HG03439 (cell line): Measurements from ENCODE around the gene GOLGA6L10.
"Not testable (repeated sequence)": the region's sequence is repeated elsewhere in the genome, so short reads cannot be mapped to it uniquely, and the experiment has no call there.

Source experiments
- ATAC-seq: cut with Tn5 transposase; IDR thresholded peaks from one replicate; pipeline ENCODE4 v1.9.1; 2021; ENCODE audit warnings: mild to moderate bottlenecking, moderate library complexity; ENCODE audit not compliant: unreplicated experiment

Gene GOLGA6L10

DNA sequence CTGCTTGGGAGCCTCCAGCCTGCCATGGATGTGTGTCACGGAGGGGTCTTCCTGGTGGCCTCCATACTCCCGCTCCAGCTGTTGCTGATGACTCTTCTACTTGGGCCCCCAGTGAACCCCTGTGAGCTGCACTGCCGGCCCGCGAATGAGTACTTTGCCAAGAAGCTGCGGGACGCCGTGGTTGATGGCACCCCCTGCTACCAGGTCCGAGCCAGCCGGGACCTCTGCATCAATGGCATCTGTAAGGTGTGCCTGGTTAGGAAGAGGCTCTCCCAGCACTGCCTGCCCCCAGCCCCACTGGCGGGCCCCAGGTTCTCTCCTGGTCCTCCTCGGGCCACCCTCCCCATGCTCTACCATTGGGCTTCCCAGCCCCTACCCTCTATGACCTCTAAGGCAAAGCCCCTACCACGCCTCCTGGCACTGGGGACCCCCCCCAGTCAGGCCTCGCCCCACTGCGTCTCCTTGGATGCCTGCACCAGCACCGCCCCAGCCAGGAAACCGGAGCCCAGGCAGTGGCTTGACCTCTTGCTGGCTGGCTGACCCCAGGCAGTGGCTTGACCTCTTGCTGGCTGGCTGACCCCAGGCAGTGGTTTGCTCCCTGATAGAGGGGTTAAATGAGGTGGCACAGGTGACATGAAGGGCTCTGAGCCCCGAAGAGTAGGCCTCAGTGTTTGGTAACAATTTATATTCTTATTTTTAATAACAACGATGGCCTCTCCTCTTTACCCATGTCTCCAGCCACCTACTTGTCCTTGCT lies 29.6 kb downstream of the GOLGA6L10 start:
- not testable (repeated sequence) for ATAC-seq

GRCh38 chr15:82318281-82318680 lies 31.0 kb downstream of the GOLGA6L10 start:
- ATAC-seq: not testable (repeated sequence)

DNA sequence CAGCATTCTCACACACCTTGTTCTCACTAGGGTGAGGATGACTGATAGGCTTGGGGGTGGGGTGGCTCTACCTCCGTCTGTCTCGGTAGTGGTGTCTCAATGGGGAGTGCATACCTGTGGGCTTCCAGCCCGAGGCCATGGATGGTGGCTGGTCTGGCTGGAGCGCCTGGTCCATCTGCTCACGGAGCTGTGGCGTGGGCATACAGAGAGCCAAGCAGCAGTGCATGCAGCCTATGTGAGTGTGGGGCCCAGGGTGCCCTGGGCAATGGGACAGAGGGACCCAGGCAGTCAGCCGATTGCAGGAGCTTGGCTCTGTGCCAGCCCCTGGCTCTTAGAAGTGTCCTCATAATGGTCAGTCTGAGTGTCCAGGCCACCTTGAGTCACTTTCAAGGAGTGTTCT lies 31.8 kb downstream of the GOLGA6L10 start:
- not testable (repeated sequence) for ATAC-seq

DNA sequence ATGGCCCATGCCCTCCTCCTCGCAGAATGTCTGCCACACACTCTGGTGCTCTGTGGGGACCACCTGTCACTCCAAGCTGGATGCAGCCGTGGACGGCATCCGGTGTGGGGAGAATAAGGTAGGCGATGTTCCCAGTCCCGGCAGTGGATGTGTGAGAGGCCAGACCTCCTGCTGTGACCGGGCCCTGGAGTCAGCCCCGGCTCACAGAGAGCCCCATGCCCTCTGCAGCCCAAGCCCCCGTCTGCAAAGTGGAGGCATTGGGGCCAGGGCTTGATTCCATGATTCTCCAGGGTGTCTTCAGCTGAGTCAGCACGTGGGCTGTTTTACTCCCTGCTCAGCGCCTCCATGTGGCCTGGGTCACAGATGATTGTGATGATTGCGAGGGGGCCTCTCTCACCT lies 32.2 kb downstream of the GOLGA6L10 start:
- no peak for ATAC-seq

DNA sequence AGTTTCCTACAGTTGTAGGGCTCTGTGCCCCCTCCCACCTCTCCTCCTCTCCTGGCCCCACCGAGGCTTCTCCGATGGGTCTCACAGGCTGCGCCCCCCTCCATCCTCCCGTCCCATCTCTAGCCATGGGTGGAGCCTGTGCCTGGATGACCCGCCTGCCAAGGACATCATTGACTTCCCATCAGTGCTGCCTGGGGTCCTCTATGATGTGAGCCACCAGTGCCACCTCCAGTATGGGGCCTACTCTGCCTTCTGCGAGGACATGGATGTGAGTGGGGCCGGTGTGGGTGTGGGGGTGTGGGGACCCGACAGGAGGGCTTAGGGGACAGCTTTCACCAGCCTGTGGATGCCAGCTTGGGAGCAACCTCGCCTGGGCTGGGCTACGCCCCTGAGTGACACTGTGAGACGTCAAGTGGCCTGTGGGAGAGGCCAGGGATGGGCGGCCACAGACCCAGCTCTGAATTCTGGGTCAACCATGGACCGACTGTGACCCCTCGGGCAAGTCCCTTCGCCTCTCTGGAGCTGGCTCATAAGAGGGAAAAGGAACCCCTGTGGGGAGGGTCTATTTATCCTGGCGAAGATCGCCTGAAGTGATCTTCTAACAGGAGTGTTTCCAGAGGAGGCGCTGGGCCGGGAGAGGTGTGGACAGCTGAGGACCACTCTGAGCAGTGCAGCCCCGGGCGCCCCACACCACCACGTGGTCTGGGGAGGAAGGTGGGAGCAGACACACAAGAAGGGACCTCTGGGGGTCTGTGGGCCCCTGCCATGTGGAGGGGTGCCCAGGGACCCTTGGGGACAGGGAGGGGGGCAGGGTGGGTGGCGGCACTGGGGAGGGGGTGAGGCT lies 32.8 kb downstream of the GOLGA6L10 start:
- ATAC-seq: not testable (repeated sequence)

GRCh38 chr15:82315519-82316246 lies 33.6 kb downstream of the GOLGA6L10 start:
- ATAC-seq: no peak

DNA sequence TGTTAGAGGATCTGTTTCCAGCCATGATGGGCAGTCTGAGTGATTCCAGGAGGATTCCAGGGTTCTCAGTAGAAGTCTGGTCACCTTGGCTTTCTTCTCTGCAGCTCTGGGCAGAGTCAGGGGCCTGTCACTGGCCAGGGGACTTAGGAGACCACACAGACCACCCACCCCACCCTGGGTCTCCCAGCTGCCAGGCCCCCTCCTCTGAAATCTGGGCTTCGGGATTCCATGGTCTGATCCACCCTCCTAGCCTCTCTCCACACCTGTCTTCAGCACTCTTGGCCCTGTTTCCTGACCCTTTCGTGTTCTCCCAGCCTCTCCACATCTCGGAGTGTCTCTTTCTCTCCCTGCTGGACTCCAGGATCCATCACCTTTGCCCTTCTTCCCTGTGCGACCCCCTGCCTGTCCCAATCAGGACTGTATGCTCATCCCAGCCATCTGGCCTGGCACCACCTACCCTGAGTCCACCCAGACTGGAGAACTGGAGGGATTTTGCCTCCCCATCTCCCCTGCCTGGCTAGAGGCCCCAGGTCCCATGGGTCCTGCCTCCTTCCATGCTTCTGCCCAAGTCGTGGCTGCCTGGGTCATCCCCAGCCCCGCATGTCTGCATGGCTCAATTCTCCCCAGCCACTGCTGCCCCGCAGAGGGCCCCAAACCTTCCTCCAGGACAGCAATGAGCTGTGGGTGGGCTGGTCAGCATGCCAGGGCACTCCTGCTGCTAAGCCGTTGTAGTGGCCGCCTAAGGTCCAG lies 34.3 kb downstream of the GOLGA6L10 start:
- ATAC-seq: no peak

DNA sequence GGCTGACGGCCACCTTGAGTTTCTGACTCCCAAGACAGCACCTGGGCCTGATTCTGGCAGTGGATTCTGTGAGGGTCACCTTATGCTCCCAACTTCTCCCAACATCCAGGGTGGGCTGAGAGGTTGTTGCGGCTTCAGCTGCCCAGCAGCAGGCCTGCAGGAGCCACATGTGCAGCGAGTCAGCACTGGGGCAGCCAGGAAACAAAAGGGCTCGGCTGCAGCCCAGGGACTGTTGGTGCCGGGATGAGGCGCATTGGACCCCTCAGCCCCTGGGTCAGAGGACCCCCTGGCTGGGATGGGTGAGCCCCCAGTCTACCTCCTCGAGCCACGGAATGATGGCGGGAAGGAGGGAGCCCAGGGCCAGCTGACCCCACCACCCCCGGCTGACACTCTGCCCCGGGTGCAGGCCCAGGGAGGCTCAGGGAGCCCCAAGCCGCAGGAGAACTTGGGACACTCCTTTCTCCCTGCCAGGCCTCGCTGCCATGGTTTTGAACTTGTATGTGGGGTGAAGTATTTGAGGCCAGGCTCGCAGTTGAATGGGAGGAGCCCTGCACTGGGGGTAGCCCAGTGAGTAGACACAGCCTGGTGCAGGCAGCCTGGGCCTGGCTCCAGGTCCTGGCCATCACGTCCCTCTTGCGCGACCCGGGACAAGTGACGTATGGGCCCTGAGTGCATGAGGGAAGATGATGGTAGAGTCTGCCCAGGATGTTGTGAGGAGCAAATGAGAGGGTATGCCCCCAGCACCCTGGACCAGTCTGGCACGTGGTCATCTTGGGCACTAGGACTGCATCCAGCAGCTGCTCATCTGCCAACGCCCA lies 35.1 kb downstream of the GOLGA6L10 start:
- not testable (repeated sequence) for ATAC-seq

DNA sequence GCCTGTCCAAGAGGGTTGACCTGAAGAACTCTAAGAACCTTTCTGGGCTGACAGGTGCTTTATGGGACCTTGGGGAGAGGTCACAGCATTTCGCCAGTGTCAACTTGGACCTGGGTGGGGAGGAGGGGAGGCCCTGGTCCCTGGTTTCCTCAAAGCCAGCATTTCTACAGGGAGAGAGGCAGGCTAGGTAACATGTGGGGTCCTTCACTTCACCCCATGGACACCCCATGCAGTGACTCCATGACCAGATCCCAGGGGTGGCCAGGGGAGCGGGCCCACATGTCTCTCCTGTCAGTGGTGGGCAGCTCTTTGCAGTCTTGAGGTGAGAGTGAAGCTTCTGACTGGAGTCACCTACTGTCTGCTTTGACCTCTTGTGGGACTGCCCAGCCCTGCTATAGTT lies 35.8 kb downstream of the GOLGA6L10 start:
- ATAC-seq: no peak

GRCh38 chr15:82312586-82313349 lies 36.5 kb downstream of the GOLGA6L10 start:
- no peak for ATAC-seq

GRCh38 chr15:82311321-82311720 lies 38.0 kb downstream of the GOLGA6L10 start:
- not testable (repeated sequence) for ATAC-seq

DNA sequence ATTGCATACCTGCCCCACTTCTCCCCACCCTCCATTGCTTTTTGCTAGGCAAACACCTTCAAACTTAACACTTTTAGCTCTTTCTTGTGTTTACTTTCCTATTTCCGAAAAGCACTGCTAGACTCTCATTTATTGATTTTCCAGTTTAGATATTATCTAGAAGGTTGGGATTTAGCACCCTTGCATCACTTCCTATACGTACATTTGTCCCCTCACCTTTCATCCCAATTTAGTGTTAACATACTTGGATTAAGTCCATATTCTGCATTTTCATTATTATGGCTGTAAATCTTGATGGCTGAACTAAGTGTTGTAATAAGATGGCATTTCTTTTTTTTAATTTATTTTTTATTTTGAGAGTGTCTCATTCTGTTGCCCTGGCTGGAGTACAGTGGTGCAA lies 39.5 kb downstream of the GOLGA6L10 start:
- no peak for ATAC-seq

- no peak for ATAC-seq
These were observed 41.6 kb downstream of the GOLGA6L10 start for GRCh38 chr15:82307714-82308081.

DNA sequence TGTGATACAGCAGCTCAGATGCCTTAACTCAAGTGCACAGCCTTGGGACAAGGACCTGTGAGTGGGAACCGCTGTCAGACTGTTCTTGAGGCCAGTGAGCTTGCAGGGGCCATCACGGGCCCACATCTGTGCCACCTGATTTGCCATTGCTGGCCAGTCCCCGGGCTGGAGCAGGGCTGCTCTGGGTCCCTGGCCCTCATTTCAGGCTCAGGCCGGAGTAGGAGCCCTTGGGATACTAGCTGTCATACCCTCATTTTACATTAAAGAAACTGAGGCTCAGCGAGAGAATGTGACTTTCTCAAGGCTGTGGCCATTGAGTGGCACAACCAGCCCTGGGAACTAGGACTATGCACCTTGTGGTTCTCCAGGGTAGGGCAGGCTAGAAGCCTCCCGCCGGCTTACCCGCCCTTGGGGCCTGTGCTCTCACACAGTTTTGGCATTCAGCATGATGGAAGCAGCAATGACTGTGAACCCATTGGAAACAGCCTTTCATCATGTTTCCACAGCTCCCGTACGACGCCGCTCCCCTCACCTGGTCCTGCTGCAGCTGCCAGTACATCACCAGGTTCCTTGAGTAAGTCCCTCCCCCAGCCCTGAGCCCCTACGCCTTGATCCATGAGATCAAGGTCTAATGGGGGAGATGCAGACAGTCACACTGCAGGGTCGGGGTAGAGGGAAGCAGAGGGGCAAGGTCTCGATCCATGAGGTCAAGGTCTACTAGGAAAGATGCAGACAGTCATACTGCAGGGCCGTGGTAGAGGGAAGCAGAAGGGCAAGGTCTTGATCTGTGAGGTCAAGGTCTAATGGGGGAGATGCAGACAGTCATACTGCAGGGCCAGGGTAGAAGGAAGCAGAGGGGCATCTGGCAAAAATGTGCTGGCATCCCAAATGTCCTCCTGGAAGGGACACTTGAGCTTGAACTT lies 42.2 kb downstream of the GOLGA6L10 start:
- ATAC-seq: no peak

DNA sequence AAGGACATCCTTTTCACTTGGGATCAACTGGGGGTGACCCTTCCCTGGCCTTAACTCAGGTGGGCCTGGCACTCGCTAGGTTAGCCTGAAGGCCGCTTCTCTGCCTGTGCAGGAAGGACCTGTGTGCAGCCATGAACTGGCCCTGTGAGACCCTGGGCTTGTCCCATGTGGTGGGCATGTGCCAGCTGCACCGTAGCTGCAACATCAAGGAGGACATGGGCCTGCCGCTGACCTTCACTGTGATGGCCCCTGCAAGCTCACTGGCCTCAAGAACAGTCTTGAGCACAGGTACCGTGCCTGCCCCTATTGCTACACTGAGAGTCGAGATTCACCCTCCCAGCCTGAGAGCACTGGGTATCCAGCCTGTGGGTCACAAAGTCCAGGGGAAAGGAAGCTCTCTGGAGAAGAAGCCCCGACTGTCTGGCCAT lies 43.6 kb downstream of the GOLGA6L10 start:
- ATAC-seq: no peak

- no peak for ATAC-seq
These were observed 44.5 kb downstream of the GOLGA6L10 start for GRCh38 chr15:82304778-82305090.

- ATAC-seq: no peak
These were observed 45.1 kb downstream of the GOLGA6L10 start for GRCh38 chr15:82303956-82304777.
